GM21526 (cell line): ENCODE data around the gene TIMM23B.
A peak's percentile ranks its signal among the peaks of the same experiment; 100 is the strongest.
"Not testable (repeated sequence)": the region's sequence is repeated elsewhere in the genome, so short reads cannot be mapped to it uniquely, and the experiment has no call there.

ENCODE experiments used
- ATAC-seq: cut with Tn5 transposase; IDR thresholded peaks from one replicate; pipeline ENCODE4 v1.9.1; 2021; ENCODE audit warnings: moderate library complexity; ENCODE audit not compliant: unreplicated experiment, low FRiP score

The TIMM23B gene, protein sequence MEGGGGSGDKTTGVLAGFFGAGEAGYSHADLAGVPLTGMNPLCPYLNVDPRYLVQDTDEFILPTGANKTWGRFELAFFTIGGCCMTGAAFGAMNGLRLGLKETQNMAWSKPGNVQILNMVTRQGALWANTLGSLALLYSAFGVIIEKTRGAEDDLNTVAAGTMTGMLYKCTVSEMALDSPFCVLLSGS

DNA sequence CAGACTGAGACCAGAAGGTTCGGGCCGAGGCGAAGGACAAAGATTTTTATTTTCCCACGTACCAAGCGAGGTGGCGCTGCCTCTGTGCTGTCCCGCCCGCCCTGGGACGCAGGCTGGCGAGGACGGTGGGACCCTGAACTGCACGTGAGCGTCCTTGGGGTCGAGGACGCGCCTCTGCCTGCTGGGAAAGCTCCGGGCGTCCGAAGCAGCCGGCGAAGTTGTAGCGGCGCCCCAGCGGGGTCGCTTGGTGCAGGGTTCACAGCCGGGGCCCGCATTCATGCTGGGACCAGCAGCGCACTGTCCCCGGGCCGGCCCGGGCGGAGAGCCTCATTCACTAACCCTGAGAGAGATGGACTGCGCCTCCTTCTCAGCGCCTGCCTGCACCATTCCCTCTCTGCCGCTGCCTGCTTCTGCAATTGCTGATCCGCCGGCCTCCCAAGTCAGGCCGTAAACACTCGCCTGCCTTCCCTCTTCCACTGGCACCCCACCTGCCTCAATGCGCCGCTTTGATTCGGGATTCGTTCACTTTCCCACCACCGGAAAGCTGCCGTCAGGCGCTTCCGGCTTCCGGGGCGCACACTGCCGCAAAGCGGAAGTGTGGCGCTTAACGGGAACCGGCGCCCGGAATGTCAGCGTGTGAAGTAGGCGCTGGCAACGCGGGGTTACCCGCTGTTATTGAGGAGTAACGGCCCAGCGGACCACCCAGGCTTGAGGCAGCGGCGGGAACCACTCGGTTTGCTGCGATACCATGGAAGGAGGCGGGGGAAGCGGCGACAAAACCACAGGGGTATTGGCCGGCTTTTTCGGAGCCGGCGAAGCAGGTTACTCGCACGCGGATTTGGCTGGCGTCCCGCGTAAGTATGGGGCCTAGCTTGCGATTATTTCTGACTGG is at the start of gene TIMM23B, which contains the start of gene PARG:
Gene TIMM23B (plus strand): TSS at position 607 of the 892 bp plus-strand sequence. CDS start 142 bp downstream, at position 749.
Gene PARG (minus strand): TSS at position 581 of the 892 bp plus-strand sequence. CDS start 302 bp downstream, at position 279.
- ATAC-seq, result peak; percentile 60

DNA sequence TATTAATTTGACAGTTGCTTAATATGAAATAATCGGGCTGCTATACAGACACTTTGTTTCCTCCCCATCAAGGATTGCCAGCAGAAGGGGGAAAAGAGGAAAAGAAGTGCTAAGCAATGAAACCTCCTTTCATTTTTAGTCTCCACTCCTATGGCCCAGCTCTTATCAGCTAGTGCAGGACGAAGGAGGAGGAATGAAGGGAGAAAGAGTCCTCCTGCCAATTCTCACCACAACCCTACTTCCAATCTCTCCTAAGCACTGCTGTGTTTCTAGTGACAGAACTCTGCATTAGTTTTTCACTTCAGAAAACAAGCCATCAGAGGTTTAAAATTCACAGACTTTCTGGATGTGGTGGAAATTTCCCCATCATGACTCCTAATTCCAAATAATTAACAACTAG is 41.9 kb upstream of the TIMM23B start:
- not testable (repeated sequence) for ATAC-seq

DNA sequence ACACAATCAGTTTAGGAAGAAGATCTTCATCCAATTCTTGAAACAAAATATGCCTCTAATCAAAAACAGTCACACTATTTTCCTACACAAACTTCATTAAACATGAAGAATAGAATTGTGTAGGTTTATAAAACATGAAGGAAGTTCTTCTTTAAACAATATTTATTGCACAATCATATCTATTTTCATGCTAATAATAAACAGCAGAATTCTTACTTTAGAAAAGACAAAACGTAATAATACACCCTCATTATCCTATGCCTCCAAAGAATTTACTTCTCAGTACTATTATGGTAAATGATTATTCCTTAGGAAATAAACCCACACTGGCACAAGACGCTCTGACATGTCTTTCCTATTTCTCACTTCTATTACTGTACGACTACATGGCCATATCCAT is 41.4 kb upstream of the TIMM23B start:
- ATAC-seq, result not testable (repeated sequence)

DNA sequence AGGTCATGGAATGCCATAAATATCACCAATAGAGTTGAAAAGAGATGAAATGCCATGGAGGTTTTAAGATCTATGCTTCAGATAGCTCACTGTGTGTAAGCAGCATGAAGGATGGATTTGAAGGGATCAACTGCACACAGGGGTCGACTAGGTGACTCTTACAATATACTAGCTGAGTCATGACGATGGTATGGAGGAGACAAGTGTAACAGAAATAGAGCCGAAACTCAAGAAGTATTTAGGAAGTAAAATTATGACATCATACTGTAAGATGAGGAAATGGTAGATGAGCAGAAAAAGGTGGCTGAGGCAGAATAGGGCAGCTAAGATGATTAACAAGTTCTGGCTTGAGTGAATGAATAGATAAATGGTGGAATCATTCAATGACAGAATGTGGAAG is 38.0 kb upstream of the TIMM23B start:
- not testable (repeated sequence) for ATAC-seq

DNA sequence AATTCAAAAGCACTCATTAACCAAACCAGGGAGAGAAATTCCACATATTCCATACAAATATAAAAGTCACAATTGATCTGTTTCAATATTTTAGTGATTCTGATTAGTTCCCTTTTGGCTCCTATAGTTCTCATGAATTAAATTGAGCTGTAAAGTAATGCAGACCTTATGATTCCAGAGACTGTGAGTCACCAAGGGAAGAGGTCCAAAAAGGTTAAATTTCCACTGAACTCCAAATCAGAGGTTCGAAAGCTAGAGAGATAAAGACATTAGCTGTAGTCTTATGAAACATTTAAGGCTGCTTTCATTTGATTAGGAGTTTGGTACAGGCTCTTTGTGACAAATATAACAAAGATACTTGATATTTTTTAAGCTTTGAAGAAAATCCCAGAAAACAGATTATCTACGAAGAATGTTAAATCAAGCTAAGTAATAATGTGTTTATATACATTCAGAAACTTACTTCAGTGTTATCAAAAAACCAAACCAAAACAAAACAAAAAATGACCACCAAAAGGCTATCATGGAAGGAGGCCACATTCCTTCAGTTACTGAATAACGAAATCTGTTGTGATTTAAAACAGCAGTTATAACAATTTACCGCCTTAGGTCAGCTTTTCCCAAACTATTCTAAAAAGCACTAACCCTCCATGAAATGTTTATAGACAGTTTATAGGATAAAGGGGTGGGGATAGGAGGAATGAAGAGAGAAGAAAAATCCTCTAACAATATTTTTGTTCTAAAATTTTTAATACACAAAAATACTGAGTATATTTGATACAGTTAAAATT is 33.4 kb upstream of the TIMM23B start:
- not testable (repeated sequence) for ATAC-seq

DNA sequence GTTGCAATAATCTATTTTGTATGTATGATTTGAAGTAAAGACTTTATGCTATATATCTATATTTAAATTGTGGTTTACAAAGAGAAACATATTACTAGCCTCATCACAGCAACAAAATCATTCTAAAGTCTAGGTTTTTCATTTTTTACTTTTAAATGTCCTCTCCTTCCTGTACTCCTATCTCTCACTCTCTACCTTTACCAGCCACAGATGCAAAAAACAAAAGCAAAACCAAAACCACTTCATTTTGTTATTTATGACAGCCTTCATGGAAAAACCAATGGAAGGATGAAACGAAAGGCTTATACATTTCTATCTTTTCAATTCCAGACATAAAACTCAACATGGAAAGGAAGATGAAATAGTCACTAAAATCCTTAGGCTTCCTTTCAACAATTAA is 31.6 kb upstream of the TIMM23B start:
- ATAC-seq, result not testable (repeated sequence)

DNA sequence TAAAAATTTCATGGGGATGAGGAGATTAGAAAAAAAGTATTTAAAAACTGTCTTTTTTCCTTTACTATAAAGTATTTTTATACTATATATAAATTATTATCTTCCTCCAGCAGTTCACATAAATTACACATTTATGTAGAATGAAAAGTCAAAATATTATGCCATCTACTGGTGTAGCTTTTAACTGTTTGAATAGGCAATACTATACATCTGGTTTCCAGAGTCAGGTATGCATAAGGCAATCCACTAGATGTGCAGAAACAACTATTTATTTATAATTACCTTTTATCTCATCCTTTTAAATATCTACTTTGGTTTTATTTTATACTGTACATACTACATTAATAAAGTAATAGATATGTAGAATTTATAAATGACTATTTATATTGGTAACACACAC is 25.4 kb upstream of the TIMM23B start:
- ATAC-seq, result not testable (repeated sequence)

DNA sequence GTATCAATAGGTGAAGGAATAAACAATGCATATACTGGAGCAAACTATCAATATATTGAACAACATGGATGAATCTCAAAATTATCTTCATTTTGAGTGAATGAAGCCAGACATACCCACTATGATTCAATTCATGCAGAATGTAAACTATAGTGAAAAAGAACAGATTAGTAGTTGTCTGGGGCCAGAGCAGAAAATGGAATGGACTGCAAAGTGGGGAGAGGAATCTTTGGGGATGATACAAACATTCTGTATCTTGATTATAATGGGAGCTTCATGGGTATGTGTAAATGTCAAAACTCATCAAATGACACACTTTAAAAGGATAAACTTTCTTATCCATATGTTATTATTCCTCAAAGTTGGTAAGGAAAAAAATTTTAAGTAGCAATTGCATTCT is 23.9 kb upstream of the TIMM23B start:
- ATAC-seq, result not testable (repeated sequence)

DNA sequence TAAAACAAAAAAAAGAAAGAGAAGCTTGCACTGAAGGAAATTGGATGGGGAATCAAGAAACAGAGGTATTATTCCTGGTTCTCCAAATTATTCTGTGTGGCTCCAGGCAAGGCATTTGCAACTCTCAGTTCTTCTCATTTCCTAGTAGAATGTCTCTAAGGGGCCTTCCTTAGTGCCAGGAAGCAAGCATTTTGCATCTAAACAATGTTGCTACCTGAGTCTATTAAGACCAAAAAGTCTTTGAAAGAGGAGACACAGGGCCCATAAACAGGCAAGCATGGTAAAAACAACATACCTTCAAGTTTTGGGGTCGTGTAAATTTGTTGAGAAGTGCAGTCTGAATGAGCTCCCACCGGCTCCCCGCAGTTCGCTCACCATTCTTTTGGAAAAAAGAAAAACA is 19.8 kb upstream of the TIMM23B start:
- ATAC-seq, result not testable (repeated sequence)

DNA sequence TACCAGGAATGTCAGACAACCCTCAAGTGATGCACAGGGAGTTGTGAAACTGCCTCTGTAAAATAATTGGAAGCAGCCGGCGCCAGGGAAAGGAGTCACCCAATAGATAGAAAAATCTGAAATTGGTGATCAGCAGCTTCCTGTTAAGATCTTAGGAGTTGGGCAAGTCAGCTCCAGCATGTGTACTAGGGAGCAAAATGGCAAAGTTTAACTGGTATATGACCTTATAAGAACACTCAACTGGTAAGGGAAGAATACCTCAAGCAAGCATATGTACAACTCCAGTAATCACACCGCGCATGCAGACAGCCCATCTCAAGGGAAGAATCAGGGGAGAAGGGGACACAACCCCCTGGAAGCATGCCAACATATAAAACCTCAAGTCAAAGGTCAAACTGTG is 18.3 kb upstream of the TIMM23B start:
- ATAC-seq, result not testable (repeated sequence)

DNA sequence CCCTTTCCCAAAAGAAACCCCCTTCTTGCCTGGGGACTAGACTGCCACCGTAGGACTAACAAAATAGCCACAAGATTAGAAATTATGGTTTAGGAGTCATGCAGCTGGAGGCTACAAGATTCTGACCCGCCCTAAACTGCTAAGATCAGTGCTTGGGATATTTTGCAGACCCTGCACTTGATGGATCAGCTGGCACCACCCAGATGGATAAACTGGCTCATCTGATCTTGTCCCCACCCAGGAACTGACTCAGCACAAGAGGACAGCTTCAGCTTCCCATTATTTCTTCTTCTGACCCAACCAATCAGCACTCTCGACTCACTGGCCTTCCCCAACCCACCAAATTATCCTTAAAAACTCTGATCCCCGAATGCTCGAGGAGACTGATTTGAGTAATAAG is 10.6 kb upstream of the TIMM23B start:
- not testable (repeated sequence) for ATAC-seq

DNA sequence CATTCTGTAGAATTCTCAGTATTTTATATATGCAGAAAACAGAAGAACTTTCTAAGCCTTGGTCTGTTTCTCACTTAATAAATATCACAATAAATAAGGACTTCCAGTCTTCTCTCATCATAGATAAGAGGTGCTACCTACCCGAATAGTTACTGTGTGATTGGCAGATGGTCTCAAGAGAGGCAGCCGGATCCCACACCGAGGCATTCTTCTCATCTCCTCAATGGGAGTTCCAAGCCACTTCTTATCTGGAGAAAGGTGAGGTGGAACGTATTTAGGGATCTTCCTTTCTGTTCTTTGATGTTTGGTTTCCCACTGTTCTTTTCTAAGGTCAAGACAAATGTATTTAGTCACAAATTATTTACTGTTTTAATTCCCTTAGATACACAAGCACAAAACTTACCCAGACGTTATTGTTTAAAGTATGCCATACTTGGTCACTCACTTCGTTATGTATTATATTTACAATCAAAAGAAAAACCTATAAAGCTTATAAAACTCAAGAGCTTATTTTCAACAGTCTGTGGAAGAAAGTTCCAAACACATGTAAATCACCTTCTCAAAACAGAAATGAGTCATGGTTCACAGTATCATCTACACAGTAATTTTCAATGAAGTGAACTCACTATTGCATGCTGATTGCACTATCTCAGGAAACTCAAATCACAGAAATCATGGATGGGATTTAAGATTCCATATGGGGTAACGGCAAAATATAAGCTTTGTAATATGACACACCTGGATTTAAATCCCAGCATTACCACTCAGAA is 9.7 kb upstream of the TIMM23B start:
- ATAC-seq, result not testable (repeated sequence)

DNA sequence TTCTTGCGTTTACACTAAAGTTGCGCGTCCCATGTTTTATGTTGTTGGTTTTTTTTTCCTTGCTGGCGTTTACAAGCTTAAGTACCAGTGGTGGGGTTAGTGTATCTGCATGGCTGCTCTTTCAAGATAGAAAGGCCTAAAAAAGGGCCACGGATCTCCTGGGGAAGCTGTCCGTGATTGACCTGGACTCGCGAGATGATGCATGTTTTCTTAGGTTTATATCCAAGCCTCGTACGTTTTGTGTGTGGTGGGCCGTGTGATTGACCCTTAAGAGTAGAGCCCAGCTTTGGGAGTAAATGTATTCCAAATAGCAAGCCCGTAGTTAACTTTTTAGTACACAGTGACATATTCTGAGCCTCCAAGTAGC is 469 bp downstream of the TIMM23B start:
- peak; percentile 14 for ATAC-seq

DNA sequence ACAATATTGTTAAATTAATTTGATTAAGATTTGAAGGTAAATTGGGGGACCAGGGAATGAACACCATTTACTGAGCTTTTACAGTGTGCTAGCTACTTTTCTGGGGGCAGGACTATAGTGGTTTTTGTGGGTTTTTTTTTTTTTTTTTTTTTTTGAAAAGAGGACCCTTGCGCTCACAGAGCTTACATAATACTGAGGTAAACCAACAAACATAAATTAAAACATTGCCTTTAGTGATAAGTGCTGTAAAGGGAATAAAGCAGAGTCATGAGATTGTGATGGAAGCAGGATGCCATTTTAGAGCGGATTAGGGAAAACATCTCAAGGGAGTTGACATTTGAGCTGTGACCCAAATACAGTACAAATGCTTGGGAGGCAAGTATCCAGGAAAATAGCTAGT is 1.8 kb downstream of the TIMM23B start:
- ATAC-seq, result not testable (repeated sequence)

DNA sequence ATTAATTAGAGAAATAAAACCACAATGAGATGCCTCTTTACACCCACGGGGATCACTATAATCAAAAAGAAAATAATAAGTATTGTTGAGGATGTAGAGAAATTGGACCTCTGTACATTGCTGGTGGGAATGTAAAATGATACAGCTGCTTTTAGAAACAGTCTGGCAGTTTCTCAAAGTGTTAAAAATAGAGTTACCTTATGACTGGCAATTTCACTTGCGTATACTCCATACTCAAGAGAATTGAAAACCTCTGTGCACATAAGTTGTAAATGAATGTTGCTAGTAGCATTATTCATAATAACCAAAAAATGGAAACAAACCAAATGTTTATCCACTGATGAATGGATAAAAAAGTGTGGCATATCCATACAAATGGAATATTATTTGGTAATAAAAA is 6.3 kb downstream of the TIMM23B start:
- ATAC-seq, result peak; percentile 66

DNA sequence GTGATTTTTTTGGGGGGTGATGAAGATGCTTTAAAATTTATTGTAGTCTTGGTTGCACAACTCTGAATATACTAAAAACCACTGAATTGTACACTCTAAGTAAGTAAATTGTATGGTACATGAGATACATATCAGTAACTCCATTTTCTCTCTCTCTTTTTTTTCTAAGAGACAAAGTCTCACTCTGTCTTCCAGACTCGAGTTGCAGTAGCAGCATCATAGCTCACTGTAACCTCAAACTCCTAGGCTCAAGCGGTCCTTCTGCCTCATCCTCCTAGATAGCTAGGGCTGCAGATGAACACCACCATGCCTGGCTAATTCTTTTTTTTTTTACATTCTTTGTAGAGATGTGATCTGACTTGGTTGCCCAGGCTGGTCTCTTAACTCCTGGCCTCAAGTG is 6.9 kb downstream of the TIMM23B start:
- not testable (repeated sequence) for ATAC-seq

DNA sequence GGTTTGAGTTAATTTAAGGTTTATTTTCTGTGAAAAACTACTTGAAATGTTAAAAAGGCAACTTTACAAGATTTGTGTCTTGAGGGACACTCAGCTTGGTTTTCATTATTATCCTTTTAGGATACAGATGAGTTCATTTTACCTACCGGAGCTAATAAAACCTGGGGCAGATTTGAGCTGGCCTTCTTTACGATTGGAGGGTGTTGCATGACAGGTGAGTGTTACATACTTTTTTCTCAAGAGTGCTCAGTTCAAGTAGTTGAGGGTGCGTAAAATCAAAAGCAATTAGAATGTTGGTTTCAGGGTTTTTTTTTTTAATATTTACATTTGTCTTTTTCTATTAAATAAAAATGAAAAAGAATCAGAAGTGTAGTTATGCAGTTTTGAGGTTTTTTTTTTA is 10.2 kb downstream of the TIMM23B start:
- ATAC-seq, result not testable (repeated sequence)

DNA sequence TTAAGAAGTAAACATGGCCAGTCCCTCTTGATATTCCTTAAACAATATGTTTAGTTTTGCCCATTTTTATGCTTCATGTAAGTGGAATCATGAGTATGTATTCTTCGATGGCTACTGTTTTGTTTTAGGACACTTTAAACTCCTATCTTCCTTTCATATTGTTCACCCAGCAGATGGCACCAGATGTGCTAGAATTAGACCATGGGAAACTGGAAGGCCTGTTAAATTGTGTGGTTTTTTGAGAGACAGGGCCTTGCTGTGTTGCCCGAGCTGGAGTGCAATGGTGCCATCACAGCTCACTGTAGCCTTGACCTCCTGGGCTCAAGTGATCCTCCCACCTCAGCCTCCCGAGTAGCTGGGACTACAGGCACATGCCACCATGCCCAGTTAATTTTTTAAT is 11.3 kb downstream of the TIMM23B start:
- not testable (repeated sequence) for ATAC-seq

DNA sequence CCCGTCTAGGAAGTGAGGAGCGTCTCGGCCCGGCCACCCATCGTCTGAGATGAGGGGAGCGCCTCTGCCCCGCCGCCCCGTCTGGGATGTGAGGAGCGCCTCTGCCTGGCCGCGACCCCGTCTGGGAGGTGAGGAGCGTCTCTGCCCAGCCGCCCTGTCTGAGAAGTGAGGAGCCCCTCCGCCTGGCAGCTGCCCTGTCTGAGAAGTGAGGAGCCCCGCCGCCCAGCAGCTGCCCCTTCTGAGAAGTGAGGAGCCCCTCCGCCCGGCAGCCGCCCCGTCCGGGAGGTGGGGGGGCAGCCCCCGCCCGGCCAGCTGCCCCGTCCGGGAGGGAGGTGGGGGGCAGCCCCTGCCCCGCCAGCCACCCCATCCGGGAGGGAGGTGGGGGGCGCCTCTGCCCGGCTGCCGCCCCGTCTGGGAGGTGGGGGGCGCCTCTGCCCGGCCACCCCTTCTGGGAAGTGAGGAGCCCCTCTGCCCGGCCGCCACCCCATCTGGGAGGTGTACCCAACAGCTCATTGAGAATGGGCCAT is 28.5 kb downstream of the TIMM23B start:
- ATAC-seq, result not testable (repeated sequence)

DNA sequence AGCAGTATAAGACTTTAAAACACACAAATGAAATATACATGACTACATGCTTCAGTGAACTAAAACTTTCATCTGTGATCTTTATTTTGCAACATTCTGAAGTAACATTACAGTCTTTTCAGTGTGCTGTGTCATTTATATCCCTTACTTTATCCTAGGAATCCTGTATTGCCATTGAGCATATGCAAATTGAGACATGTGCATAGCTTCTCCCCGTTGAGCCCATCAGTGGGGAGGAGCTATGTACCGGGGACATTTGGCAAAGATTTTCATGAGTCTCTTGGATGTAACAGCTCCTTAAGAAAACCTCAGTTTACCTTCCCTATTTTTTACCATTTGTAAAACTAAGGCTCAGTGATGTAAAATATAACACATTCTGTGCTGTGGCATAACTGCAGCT is 29.6 kb downstream of the TIMM23B start:
- ATAC-seq, result not testable (repeated sequence)
